ENCODE data around the gene DCST2. TPM values are rescaled to one million over a fixed set of nuclear protein-coding genes. Genes with fewer than 3 reads are reported as not detected.

The DCST2 gene
- polyA plus RNA-seq, 1 of the 3 experiments (the other 2 are of a cell fraction) = 0.76 TPM

GRCh38 chr1:155029513-155030242 lies 3.9 kb downstream of the DCST2 start:
- Histone ChIP-seq H3K4me3 (ENCODE audit: low read depth in 2 of 2, low read length in 1 of 2) (no peak overlapping the region), H3K27ac (ENCODE audit: low read depth in 2 of 2, low read length in 1 of 2) (no peak overlapping the region), H3K27me3 (ENCODE audit: insufficient read depth) (no peaks in the 10 kb centered on the region), H3K9me2 (no peaks in the 10 kb centered on the region), H3K9me3 (no peaks in the 10 kb centered on the region), H4K20me1 (ENCODE audit: insufficient read depth) (no peaks in the 10 kb centered on the region), H3K9ac (no peak overlapping the region), H3K36me3 (replicated peaks in 1 of 2; ENCODE audit: control insufficient read depth in 1 of 2, insufficient read depth in 2 of 2, low read length in 1 of 2) (no peaks in the 10 kb centered on the region), H3K4me1 (ENCODE audit: control insufficient read depth in 1 of 2, insufficient read depth in 2 of 2, low read depth in 1 of 2, low read length in 1 of 2) (no peaks in the 10 kb centered on the region), H3K79me2 (ENCODE audit: insufficient read depth) (no peaks in the 10 kb centered on the region), H3K4me2 (no peak overlapping the region), H2AFZ (ENCODE audit: low read depth) (no peak overlapping the region), H3F3A (replicated peaks; ENCODE audit: insufficient read depth) (no peaks in the 10 kb centered on the region)
- ChIA-PET POLR2A (no interaction called here), CTCF (interaction anchor here (1.5 to 2.3 kb wide), 2 partner anchors 12 to 34 kb away, joined by 3 to 14 read pairs; no protein-coding TSS in a partner anchor)
- DNase-seq = no peak
- TF ChIP-seq GATA2 (CRISPR knock-in tag; IDR thresholded peaks at IDR 0.05) (no peak), SIN3A (IDR thresholded peaks at IDR 0.05; ENCODE audit: borderline replicate concordance, low read depth, low read length) (no peak), RXRA (IDR thresholded peaks at IDR 0.05; ENCODE audit: borderline replicate concordance, low read depth) (no peak), ELF1 (IDR thresholded peaks at IDR 0.05) (no peak), YY1 (IDR thresholded peaks at IDR 0.05; ENCODE audit: low read depth) (no peak), EP300 (IDR thresholded peaks at IDR 0.05; ENCODE audit: borderline replicate concordance in 1 of 2, low read depth in 1 of 2, low read length in 1 of 2) (no peak), FOXM1 (IDR thresholded peaks at IDR 0.05; ENCODE audit: low read depth) (no peak), MEF2A (IDR thresholded peaks at IDR 0.05; ENCODE audit: borderline replicate concordance, low read depth) (no peak), ZBTB33 (IDR thresholded peaks at IDR 0.05; ENCODE audit: borderline replicate concordance, low read depth) (no peak), FOXJ3 (CRISPR knock-in tag; IDR thresholded peaks at IDR 0.05) (no peak), RCOR1 (IDR thresholded peaks at IDR 0.05; ENCODE audit: low read length) (no peak), NFIC (IDR thresholded peaks at IDR 0.05; ENCODE audit: borderline replicate concordance) (no peak), IRF3 (IDR thresholded peaks at IDR 0.05; ENCODE audit: low read depth, low read length) (no peak), POLR2AphosphoS5 (IDR thresholded peaks at IDR 0.05; ENCODE audit: low read depth, low read length) (no peak), RFX5 (IDR thresholded peaks at IDR 0.05; ENCODE audit: low read length) (no peak), MAX (IDR thresholded peaks at IDR 0.05; ENCODE audit: low read depth) (no peak), CHD2 (IDR thresholded peaks at IDR 0.05; ENCODE audit: low read length, partially characterized antibody) (no peak), JUND (IDR thresholded peaks at IDR 0.05) (no peak)
- 79% methylated on average over 16 of the region's 16 CpGs for WGBS (ENCODE audit: low lambda C conversion rate)
